AG04450 (cell line): ENCODE measurements around the gene ANXA9. TPM values are rescaled to one million over a fixed set of nuclear protein-coding genes. Genes with fewer than 3 reads are reported as not detected.

Source experiments
- CTCF ChIA-PET: fragments of 300-600, 350-600 bp; formaldehyde crosslinking; extraction: SDS; loops from one replicate; lab custom pipeline; 2022; ENCODE audit warnings: antibody characterized with exemption, inconsistent platforms; lab: Charles Lee
- POLR2A ChIA-PET: fragments of 350-600 bp; formaldehyde crosslinking; extraction: SDS; loops from one replicate; lab custom pipeline; 2021; ENCODE audit warnings: antibody characterized with exemption, inconsistent platforms; lab: Yijun Ruan, JAX
- DNase-seq: peaks from one replicate; pipeline ENCODE4 v3.0.0-alpha.2; 2011; ENCODE audit warnings: low read depth, low spot score
- H3K27ac ChIP-seq: one replicate; pipeline ENCODE4 v1.5.1; 2012; ENCODE audit warnings: low read depth, low read length, control low read depth
- H3K27me3 ChIP-seq: one replicate; pipeline ENCODE4 v1.6.0; 2012; ENCODE audit warnings: low read length; ENCODE audit not compliant: control insufficient read depth, insufficient read depth
- H3K4me3 ChIP-seq: 2 replicates; pipeline ENCODE4 v1.5.1; 2011; ENCODE audit warnings: mild to moderate bottlenecking, low read depth, low read length, control low read depth
- H3K9me3 ChIP-seq: 2 replicates; pipeline ENCODE4 v1.5.1; 2012; ENCODE audit warnings: low read length; ENCODE audit not compliant: control insufficient read depth, insufficient read depth
- polyA plus RNA-seq: library from polyadenylated mRNA; depleted of rRNA; stranded (reverse); fragments of >200 nt; gene quantifications from 2 replicates; pipeline ENCODE4 v1.2.3, GENCODE V29; 2011
- TF ChIP-seq, protein P1 (sequence below): IDR thresholded peaks from 2 replicates; pipeline ENCODE4 v1.5.1; 2011; ENCODE audit warnings: low read depth, low read length, control low read depth, inconsistent platforms

The ANXA9 gene
- polyA plus RNA-seq, 1 experiment: 0.10 TPM

DNA sequence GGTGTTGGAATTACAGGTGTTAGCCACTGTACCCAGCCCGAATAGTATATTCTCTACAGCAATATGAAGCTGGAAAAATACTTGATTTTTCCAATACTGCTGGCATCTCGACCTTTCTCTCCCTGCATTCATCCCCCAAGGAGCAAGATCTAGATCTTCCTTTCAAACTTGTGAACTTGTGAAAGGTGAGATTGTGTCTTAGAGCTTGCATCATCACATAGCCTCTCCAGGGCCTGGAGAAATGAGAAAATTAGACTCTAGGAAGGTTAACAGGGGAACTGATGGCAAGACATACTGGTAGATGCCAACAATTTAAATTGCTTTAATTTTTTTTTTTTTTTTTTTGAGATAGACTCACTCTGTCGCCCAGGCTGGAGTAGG, 28.2 kb downstream of the ANXA9 start:
- DNase-seq: no peak
- TF ChIP-seq, protein P1, sequence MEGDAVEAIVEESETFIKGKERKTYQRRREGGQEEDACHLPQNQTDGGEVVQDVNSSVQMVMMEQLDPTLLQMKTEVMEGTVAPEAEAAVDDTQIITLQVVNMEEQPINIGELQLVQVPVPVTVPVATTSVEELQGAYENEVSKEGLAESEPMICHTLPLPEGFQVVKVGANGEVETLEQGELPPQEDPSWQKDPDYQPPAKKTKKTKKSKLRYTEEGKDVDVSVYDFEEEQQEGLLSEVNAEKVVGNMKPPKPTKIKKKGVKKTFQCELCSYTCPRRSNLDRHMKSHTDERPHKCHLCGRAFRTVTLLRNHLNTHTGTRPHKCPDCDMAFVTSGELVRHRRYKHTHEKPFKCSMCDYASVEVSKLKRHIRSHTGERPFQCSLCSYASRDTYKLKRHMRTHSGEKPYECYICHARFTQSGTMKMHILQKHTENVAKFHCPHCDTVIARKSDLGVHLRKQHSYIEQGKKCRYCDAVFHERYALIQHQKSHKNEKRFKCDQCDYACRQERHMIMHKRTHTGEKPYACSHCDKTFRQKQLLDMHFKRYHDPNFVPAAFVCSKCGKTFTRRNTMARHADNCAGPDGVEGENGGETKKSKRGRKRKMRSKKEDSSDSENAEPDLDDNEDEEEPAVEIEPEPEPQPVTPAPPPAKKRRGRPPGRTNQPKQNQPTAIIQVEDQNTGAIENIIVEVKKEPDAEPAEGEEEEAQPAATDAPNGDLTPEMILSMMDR: no peak
- Histone ChIP-seq H3K27ac (no peak overlapping the region), H3K4me3 (no peak overlapping the region), H3K9me3 (no peaks in the 10 kb centered on the region), H3K27me3 (no peaks in the 10 kb centered on the region)
- ChIA-PET CTCF (no interaction called here), POLR2A (no interaction called here)

DNA sequence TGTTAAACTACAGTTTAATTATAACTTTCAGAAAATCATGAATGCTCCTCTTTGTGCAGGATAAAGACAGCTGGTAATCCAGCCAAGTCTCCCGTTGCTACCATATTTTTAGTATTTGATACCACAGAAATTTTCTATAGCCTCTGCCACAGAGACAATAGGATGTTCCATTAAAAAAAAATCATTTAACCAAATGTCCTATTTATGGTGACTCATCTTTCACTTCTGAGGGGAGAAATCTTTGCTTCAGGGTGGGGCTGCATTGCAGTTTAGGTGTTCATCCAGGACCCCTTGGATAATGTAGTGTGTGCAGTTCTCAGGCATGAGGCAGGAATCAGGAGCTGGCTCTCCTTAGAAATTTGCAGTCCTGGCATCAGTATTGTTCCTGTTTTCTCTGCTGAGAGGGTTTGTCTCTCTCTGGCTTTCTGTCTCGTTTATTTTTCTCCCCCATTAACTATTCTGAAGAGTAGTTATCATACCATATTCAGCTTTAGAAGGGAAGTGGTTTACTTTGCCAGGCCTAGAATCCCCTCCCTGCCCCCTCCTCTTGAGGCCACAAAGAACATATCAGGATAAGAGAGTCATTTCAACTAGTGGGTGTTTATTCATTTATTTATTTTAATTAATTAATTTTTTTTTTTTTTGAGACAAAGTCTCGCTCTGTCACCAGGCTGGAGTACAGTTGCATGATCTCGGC, 29.2 kb downstream of the ANXA9 start:
- Histone ChIP-seq H3K27me3 (no peaks in the 10 kb centered on the region), H3K27ac (no peak overlapping the region), H3K9me3 (no peaks in the 10 kb centered on the region), H3K4me3 (no peak overlapping the region)
- ChIA-PET CTCF (interaction anchor here (0.6 to 2.0 kb wide), 2 partner anchors 13 to 117 kb away, joined by 3 to 10 read pairs; no protein-coding TSS in a partner anchor), POLR2A (interaction anchor here (0.7 kb wide), 1 partner anchor 117 kb away, joined by 5 read pairs; no protein-coding TSS in a partner anchor)
- TF ChIP-seq, protein P1: no peak
- DNase-seq: no peak

DNA sequence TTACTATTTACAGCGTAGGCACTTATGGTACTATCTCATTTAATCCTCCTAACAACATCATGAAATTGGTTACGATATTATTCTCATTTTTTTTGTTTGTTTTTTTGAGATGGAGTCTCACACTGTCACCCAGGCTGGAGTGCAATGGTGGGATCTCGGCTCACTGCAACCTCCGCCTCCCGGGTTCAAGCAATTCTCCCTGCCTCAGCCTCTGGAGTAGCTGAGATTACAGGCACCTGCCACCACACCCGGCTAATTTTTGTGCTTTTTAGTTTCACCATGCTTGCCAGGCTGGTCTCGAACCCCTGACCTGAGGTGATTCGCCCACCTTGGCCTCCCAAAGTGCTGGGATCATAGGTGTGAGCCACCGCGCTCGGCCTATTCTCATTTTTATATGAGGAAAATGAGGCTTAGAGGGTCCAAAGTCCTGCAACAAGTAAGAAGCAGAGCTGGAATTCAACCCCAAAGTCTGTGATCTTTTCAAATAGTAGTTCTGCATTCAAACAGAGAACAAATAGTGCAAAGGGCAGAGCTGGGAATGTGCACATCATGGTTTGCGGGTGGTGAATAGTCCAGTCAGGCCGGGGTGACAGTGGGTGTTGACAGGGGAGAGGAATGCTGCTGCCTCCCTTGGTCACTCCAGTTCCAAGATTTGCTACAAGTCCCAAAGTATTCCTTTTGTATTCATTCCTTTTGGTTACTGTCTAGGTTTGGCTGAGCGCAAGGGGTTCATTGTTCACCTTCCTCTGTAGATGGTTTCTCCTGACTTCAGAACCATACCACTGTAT, 30.8 kb downstream of the ANXA9 start:
- POLR2A ChIA-PET: interaction anchor here (0.6 kb wide), 1 partner anchor 629 kb away, joined by 3 read pairs; no protein-coding TSS in a partner anchor
- Histone ChIP-seq H3K4me3 (no peak overlapping the region), H3K9me3 (no peaks in the 10 kb centered on the region), H3K27ac (no peak overlapping the region), H3K27me3 (no peaks in the 10 kb centered on the region)
- TF ChIP-seq, protein P1: no peak
- no peak for DNase-seq
- CTCF ChIA-PET: interaction anchor here (1.3 to 2.0 kb wide), 2 partner anchors 12 to 35 kb away, joined by 3 to 10 read pairs; partner anchors contain the start of gene C1orf56

DNA sequence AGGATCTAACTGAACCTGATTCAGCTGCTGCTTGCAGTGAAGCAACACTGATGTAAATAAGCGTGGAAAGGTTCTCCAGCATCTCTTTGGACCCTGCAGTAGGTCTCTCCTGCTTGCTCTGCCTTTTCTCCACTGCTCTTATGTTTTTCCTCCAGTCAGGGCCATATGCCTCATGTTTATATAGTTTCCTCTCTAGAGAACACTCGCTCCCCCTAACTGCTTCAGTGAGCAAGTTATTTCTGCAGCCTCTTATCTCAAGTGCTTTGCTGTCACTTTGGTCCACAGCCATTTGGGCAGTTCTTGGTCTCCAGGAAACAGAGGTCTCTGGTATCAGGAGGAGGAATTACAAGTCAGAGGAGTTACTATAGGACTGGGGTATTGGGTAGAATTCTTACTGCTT, 31.4 kb downstream of the ANXA9 start:
- no peak for DNase-seq
- Histone ChIP-seq H3K27me3 (no peaks in the 10 kb centered on the region), H3K27ac (no peak overlapping the region), H3K9me3 (no peaks in the 10 kb centered on the region), H3K4me3 (no peak overlapping the region)
- CTCF ChIA-PET: interaction anchor here (1.3 kb wide), 1 partner anchor 34 kb away, joined by 3 read pairs; the partner anchor contains the start of gene C1orf56
- POLR2A ChIA-PET: no interaction called here
- TF ChIP-seq, protein P1: peak; percentile 21; the same call in 1 of the 2 replicates
